GM19452 (cell line): ENCODE measurements around the gene MACROD2.

Experiments
- ATAC-seq: cut with Tn5 transposase; IDR thresholded peaks from one replicate; pipeline ENCODE4 v1.9.1; 2021; ENCODE audit not compliant: unreplicated experiment

MACROD2 gene

DNA sequence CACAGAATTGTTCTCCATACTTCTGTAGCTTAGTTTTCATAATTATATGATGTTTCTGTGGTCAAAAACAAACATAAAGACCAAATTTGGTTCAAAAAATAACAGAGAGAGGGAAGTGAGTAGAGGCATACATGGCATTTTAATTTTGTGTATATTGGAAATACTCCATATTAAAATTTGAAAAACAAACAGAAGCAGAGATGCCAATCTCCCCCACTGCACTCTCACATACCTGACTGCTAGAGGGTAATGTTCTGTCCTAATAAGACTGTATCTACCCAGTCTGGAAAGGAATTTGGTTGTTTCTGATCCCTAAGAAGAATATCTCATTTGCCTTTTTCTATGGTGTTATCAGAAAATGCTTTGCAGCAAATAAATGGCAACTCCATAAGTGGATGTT, 1301.1 kb downstream of the MACROD2 start:
- no peak for ATAC-seq

GRCh38 chr20:15297059-15297875, 1302.0 kb downstream of the MACROD2 start:
- ATAC-seq = no peak

DNA sequence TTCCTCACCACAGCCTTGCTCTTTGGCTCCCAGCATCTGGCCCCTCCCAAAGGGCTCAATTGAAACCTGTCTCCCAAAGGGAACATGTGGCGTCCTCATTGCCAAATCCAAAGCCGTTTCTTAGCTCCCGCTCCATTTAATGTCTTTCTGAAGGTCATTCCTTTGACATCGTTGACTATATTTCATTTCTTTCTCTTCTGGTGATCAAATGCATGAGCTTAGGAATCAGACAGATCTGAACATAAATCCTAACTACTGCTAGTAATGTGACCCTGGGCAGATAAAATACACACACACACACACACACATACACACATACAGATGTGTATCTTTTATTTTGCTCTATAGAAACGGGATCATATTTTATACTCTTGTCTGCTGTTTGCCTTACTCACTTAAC, 1306.8 kb downstream of the MACROD2 start:
- ATAC-seq = no peak

DNA sequence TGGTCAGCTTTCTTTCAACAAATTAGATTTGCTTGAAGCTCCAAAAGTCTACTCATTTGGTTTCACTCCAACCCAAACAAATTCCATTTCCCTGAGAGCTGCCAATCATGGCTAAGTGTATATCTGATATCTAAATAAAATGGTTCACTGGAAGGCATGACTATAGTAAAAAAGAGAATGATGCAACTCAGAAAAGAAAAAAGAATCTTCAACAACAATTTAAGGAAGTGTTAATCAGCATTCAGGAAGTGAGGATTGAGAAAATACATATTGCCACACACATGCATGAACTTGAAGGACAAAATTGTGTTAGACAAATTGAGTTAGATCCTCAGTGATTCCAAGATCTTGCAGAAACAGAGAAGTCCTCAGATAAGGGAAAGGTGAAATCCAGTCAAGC, 1315.0 kb downstream of the MACROD2 start:
- no peak for ATAC-seq

- ATAC-seq = no peak
These were observed 1321.2 kb downstream of the MACROD2 start for GRCh38 chr20:15316556-15316955.

- ATAC-seq = peak; percentile 80
These were observed 1322.4 kb downstream of the MACROD2 start for GRCh38 chr20:15317546-15318232.

- no peak for ATAC-seq
These were observed 1323.4 kb downstream of the MACROD2 start for GRCh38 chr20:15318682-15319081.

- no peak for ATAC-seq
These were observed 1324.1 kb downstream of the MACROD2 start for GRCh38 chr20:15319439-15319838.

GRCh38 chr20:15320941-15321340, 1325.6 kb downstream of the MACROD2 start:
- no peak for ATAC-seq

DNA sequence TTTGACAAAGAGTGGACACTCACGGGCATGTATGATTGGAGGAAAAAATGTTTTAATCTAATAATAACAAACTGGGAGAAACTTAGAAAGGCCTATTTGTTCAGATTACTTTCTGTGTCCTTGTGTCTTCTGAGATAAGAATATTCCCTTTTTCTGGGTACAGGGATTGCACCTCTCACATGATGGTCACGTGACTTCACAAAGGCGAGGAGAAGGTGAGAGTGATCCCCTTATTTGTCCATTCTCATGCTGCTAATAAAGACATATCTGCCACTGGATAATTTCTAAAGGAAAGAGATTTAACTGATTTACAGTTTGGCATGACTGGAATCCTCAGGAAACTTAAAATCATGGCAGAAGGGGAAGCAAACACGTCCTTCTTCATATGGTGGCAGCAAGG, 1331.8 kb downstream of the MACROD2 start:
- no peak for ATAC-seq

- no peak for ATAC-seq
These were observed 1332.8 kb downstream of the MACROD2 start for GRCh38 chr20:15328084-15328483.

DNA sequence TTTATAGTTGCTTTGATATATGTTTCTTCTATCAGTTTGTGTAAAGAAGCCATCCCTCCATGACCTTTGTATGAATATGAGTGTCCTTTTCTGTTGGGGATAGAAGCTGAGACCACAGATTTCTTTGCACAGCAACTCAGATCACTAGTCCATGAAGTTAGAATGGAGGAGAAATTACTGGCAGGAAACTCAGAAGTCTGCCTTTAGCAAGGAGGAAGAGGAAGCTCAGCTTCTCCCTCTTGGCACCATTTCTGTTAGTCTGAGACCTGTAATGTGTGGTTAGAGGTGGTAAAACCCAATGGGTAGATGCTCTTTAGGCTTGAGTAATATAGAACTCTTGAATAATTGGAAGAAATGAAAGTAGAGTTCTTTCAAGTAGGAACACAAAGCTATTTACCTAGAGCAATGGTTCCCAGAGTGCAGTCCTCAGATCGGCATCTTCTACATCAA, 1337.4 kb downstream of the MACROD2 start:
- ATAC-seq = peak; percentile 73

- ATAC-seq = peak; percentile 43
These were observed 1337.9 kb downstream of the MACROD2 start for GRCh38 chr20:15333170-15333569.

DNA sequence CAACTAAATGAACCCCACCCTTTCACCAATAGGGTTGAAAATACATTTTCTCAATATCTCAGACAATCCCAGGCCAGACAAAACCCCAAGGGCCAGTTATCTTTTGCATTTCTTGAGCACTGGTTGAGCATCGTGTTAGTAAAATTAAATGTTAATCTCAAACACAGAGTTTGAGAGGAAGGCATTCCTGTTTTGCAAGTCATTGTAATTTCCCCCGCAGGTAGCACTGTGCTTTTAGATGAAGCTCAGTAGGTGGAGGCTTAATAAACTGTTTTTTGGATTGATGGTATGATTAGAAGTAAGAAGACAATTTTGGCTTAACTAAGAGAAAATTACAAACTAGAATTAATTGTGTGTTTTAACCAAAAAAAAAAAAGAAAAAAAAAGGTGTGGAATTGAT, 1340.7 kb downstream of the MACROD2 start:
- ATAC-seq = no peak

- ATAC-seq = no peak
These were observed 1341.2 kb downstream of the MACROD2 start for GRCh38 chr20:15336536-15336935.

GRCh38 chr20:15339264-15339663, 1343.9 kb downstream of the MACROD2 start:
- ATAC-seq = no peak

DNA sequence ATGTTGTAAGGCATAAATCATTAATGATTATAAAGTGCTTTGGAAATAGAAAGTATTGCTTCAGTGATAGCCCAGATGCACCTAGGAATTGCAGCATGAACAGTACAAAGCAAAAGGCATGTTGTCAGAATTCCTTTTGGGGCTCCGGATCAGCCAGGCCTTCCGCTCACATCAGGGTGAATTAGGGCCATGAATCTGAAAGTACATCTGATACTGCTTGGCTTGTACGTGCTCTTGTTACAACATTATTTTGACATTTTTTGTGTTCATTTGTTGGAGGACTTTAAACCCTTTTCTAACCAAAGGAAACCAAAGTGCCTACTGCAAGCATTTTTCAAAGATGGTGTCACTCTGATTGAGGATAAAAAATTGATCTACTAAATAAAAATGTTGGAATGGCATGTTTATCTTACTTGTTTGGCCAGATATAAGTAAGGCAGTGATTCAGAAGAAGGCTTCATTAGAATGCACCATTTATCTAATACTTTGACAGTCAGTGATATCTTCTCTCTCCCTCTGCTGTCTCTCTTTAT, 1347.7 kb downstream of the MACROD2 start:
- no peak for ATAC-seq

GRCh38 chr20:15345287-15345686, 1350.0 kb downstream of the MACROD2 start:
- no peak for ATAC-seq

DNA sequence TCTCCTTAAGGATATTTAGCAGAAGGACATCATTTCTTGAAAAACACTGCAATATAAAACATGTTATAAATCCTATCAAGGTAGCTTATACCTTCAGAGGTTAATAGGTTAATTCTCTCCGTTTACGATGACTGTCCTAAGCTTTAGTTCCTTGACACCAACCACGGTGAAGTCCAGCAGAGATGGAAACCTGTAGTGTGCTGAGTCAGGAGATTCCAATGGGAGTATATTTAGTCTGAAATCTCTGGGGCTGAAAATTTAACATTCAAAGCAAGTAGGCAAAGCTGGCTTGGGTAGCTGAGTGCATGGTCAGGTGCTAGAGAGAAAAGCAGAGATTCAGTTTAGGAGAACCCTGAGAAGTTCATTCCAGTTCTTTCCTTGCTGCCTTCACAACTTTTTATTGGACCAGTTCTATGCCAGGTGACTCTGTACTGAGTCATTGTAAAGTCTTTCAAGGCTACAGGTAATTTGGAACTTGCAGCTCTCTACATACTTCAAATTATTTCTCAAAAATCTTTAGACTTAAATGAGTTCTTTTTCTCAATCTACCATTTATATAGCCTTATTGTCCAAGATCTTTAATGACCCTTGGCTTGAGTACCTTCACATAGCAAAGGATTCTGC, 1351.5 kb downstream of the MACROD2 start:
- ATAC-seq = no peak

DNA sequence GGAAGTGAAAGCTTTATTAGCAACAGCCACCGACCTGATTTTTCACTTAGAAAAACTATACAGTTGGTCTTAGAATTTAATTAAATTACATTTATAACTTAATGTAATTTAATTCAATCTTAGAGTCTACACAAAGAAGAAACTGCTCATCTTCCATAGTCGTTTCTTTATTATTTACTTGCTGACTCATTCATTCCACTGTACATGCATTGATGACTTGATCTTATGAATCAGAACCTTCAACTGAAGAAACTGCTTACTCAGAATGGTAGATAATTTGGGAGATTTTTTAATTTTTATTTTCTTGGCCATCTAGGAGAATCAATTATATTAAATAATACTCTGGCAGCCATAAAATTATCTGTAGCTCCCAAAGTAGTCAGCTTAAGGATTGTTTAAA, 1363.7 kb downstream of the MACROD2 start:
- no peak for ATAC-seq

GRCh38 chr20:15362849-15363248, 1367.5 kb downstream of the MACROD2 start:
- no peak for ATAC-seq

DNA sequence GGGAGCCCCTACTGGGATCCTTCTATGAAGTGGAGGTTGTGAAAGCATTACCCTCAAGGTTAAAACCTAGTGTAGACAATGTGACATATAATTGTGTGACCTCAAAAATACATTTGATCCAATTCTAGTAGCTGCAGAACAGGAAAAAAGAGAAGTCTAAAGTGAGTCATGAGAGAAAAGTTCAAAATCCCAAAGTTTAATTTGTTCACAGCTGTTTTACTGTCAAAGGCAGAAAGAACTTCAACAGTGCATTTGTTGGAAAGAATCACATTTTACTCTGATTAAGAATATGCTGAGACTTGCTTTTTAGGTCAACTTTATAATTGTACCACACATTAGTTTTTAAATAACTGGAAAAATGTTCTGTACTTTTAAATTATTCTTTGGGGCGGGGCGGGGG, 1369.5 kb downstream of the MACROD2 start:
- ATAC-seq = no peak
